ENCODE measurements around the gene ADAMTS9. TPM values are rescaled to one million over a fixed set of nuclear protein-coding genes. Genes with fewer than 3 reads are reported as not detected.

ADAMTS9 gene
- total and polyA plus RNA-seq, 9 donors: 11.8 to 88.8 (median 29.9) TPM

DNA sequence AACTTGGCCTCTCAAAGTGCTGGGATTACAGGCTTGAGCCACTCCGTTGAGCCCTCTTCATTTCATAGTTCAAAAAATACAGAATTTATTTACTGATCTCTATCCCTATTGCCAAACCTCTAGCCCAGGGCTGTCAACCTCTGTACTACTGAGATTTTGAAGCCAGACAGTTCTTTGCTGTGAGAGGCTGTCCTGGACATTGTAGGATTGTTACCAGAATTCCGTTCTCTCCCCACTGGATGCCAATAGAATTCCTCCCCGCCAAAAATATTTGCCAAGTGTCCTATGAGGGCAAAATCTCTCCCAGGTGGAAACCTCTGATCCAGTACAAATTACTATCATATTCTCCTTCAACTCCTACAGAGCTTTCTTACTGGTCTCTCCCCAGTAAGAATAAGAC lies 29.6 kb upstream of the ADAMTS9 start:
- Histone ChIP-seq H3K9me3 (no peaks in the 10 kb centered on the region), H3K27me3 (no peaks in the 10 kb centered on the region), H3K4me3 (no peak overlapping the region), H3K27ac (no peak overlapping the region), H3K4me1 (ENCODE audit: insufficient read depth) (peaks cover 13% of the 10 kb centered on the region), H3K36me3 (no peaks in the 10 kb centered on the region)
- TF ChIP-seq, protein P1, sequence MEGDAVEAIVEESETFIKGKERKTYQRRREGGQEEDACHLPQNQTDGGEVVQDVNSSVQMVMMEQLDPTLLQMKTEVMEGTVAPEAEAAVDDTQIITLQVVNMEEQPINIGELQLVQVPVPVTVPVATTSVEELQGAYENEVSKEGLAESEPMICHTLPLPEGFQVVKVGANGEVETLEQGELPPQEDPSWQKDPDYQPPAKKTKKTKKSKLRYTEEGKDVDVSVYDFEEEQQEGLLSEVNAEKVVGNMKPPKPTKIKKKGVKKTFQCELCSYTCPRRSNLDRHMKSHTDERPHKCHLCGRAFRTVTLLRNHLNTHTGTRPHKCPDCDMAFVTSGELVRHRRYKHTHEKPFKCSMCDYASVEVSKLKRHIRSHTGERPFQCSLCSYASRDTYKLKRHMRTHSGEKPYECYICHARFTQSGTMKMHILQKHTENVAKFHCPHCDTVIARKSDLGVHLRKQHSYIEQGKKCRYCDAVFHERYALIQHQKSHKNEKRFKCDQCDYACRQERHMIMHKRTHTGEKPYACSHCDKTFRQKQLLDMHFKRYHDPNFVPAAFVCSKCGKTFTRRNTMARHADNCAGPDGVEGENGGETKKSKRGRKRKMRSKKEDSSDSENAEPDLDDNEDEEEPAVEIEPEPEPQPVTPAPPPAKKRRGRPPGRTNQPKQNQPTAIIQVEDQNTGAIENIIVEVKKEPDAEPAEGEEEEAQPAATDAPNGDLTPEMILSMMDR (IDR thresholded peaks at IDR 0.05): no peak
- TF ChIP-seq POLR2A (IDR thresholded peaks at IDR 0.05) (no peak), EP300 (IDR thresholded peaks at IDR 0.05) (no peak)
- WGBS, 3 donors: 87 to 95% (median 90%) methylated on average over 3 of the region's 3 CpGs
- no peak for DNase-seq
- intact Hi-C loops (cut with DNase I): no loop called here

DNA sequence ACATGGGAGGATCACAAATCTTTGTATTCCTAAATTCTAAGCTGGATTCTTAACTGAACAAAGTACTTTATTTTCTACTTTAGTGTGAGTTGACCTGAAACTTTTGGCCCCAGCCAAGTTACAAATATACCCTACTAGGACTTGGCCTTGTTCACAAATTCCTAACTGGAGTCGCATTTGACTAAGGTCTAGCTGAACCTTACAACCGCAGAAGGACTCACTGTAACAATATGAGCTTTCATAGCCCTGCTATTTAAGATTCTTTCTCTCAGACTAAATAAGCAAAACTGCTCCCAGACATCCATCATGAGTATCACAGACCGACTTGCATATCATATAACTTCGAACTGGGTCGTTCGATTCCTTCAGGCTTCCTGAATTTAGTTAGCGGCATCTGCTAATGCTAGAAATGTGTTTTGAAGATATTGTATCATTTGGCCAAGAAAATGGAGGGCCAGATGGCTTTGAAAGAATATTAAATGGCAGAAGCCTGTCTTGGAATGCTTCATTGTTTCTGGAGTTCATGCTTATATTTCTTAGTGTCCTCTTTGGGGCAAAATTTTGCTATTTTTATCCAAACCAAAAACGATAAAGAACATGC lies 28.4 kb upstream of the ADAMTS9 start:
- peaks cover 11% of the 10 kb centered on the region for H3K4me1 ChIP-seq (ENCODE audit: insufficient read depth)
- H3K27ac ChIP-seq: no peak overlapping the region
- no peaks in the 10 kb centered on the region for H3K36me3 ChIP-seq
- WGBS, 3 donors: 11 to 25% (median 14%) methylated on average over 8 of the region's 8 CpGs
- H3K4me3 ChIP-seq: no peak overlapping the region
- intact Hi-C loops (cut with DNase I): no loop called here
- no peaks in the 10 kb centered on the region for H3K27me3 ChIP-seq
- TF ChIP-seq EP300 (IDR thresholded peaks at IDR 0.05): no peak
- TF ChIP-seq, protein P1 (IDR thresholded peaks at IDR 0.05): no peak
- TF ChIP-seq POLR2A (IDR thresholded peaks at IDR 0.05): no peak
- no peak for DNase-seq
- no peaks in the 10 kb centered on the region for H3K9me3 ChIP-seq

DNA sequence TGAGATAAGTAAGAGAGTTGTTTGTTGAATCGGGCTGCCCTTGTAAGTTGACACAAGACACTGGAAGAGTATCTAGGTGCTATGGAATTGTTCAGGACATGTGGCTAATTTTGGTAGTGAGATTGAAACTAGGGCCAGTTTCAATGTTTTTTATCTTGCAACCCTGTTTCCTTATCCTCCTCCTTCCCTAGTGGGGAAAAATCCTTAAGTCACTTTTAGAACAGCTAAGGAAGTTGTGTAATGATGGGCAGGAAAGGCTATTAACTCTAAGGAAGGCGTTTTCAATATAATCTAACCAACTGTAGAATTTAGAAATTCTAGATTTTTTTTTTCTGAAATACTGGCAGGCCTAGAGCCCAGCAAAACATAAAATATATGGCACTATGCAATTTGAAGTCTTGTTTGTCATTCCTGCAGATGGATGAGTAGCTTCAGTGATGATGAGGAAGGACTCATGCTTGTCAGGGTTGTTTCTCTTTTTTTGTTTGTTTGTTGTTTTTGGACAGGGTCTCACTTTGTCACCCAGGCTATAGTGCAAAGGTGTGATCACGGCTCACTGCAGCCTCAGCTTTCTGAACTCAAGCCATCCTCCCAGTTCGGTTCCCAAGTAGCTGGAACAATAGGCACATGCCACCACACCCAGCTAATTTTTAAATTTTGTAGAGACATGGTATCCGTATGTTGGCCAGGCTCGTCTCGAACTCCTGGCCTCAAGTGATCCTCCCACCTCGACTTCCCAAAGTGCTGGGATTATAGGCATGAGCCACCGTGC lies 27.6 kb upstream of the ADAMTS9 start:
- Histone ChIP-seq H3K4me3 (no peak overlapping the region), H3K27me3 (no peaks in the 10 kb centered on the region), H3K9me3 (no peaks in the 10 kb centered on the region), H3K4me1 (ENCODE audit: insufficient read depth) (peaks cover 11% of the 10 kb centered on the region), H3K27ac (no peak overlapping the region), H3K36me3 (no peaks in the 10 kb centered on the region)
- intact Hi-C loops (cut with DNase I): no loop called here
- TF ChIP-seq, protein P1 (IDR thresholded peaks at IDR 0.05): no peak
- no peak for TF ChIP-seq POLR2A (IDR thresholded peaks at IDR 0.05)
- WGBS, 3 donors: 73 to 81% (median 76%) methylated on average over 9 of the region's 9 CpGs
- no peak for DNase-seq

DNA sequence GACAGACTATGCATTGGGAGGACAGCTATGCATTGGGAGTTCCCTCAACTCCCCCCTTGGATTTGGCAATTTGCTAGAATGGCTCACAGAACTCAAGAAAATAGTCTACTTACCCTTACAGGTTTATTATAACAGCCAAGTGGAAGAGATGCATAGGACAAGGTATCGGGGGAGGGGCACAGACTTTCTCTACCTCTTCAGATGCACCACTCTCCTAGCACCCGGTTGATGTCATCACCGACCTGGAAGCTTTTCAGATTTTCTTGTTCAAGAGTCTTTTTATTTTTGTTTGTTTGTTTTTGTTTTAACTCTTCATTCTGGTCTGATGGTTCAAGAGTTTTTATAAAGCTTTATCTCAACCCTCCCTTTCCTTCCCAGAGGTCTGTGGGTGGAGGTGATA lies 20.7 kb upstream of the ADAMTS9 start:
- TF ChIP-seq EP300 (IDR thresholded peaks at IDR 0.05): no peak
- Histone ChIP-seq H3K36me3 (no peaks in the 10 kb centered on the region), H3K27ac (no peak overlapping the region), H3K4me1 (ENCODE audit: insufficient read depth) (peaks cover 2% of the 10 kb centered on the region), H3K4me3 (no peak overlapping the region), H3K9me3 (no peaks in the 10 kb centered on the region), H3K27me3 (no peaks in the 10 kb centered on the region)
- 90 to 98% (median 96%) methylated on average over 3 of the region's 3 CpGs for WGBS, 3 donors
- no peak for DNase-seq
- intact Hi-C loops (cut with DNase I): no loop called here

DNA sequence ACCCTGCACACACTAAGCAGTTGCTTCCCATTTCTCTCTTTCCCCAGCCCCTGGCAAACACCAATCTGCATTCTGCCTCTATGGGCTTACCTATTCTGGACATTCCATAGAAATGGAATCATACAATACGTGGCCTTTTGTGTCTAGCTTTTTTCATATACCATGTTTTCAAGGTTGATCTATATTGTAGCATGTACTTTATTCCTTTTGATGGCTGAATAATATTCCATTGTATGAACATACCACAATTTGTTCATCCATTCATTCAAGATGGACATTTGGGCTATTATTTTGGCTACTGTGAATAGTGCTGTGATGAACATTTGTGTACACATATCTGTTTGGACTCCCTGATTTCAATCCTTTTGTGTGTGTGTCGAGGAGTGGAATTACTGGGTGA lies 18.1 kb upstream of the ADAMTS9 start:
- no peak for TF ChIP-seq EP300 (IDR thresholded peaks at IDR 0.05)
- TF ChIP-seq POLR2A (IDR thresholded peaks at IDR 0.05): no peak
- TF ChIP-seq, protein P1 (IDR thresholded peaks at IDR 0.05): no peak
- H3K27ac ChIP-seq: no peak overlapping the region
- H3K36me3 ChIP-seq: no peaks in the 10 kb centered on the region
- H3K9me3 ChIP-seq: no peaks in the 10 kb centered on the region
- no peak for DNase-seq
- 94 to 96% (median 96%) methylated on average over 2 of the region's 2 CpGs for WGBS, 3 donors
- H3K4me3 ChIP-seq: no peak overlapping the region
- H3K4me1 ChIP-seq (ENCODE audit: insufficient read depth): peaks cover 2% of the 10 kb centered on the region
- no peaks in the 10 kb centered on the region for H3K27me3 ChIP-seq
- intact Hi-C loops (cut with DNase I): no loop called here

Measured in ovary (tissue), 9 donors.